CMK (cell line): ENCODE measurements around the gene KREMEN2.

ENCODE experiments used
- DNase-seq: peaks from one replicate; pipeline ENCODE4 v3.0.0-alpha.2; 2010; ENCODE audit warnings: low read depth

KREMEN2 gene

DNA sequence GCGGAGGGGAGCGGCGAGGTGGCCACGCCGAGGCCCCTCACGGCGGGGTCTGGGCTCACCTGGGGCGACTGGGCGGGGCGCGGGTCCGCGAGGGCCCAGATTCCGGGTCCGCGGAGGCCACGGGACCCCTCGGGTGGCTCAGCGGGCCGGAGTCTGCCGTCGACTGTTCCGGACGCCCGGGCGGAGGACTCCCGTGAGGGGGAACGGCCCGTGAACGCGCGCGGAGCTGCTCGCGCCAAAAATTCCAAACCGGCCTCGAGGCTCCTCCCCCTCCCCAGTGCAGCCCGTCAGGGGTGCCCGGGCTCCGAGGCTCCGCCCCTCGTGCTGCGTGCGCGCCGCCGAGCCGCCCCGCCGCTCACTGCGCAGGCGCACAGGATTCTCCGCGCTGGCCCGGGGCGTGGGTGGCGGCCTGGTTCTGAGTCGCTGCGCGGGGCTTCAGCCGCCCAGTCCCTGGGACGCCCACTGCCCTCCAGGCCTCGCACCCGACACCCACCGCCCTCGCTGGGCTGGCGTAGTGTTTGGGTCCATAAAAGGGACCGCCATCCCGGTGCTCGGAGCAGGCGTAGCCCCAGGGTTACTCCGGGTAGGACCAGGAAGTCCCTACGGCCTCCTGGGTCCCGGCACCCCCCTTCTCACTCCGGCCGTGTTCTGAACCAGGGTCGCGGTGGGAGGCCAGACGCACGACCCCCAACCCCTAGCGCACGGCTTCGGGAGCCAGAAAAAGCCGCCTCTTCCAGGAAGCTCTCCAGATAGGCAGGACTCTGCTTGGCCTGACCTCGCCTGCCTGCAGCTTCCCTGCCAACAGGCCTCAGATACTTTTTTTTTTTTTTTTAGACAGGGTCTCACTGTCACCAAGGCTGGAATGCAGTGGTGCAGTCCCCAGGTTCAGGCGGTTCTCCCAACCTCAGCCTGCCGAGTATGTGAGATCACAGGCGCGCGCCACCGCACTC, 16.4 kb downstream of the KREMEN2 start, which contains the start of gene PKMYT1:
Gene PKMYT1 (minus strand): TSS at position 220 of the 950 bp plus-strand sequence. CDS start 789 bp downstream, outside the sequence.
- peak; percentile 70 for DNase-seq

DNA sequence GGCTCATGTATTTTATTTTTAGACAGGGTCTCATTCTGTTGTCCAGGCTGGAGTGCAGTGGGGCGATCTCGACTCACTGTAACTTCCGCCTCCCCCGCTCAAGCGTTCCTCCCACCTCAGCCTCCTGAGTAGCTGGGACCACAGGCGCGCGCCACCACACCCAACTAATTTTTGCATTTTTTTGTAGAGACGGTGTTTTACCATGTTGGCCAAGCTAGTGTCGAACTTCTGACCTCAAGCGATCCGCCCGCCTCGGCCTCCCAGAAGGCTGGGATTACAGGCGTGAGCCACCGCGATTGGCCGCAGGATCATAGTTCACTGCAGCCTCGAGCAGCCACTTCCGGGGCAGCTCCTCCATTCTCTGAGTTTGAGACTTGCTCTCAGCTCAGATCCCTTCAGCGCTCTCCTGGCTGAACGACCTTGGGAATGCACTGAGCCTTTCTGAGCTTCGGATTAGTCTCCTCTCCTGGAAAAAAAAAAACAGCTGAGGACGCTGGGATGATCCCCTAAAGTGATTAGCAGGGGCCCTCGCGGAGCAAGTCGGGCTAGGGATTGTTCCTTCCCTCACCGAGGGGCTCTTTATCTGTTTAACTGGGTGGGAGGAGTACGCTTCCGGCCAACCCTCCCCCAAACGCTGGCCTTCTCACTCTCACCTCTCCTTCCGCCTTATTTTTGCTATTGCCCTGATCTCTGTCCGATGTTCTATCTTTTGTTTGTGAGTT, 17.3 kb downstream of the KREMEN2 start:
- peak; percentile 62 for DNase-seq

DNA sequence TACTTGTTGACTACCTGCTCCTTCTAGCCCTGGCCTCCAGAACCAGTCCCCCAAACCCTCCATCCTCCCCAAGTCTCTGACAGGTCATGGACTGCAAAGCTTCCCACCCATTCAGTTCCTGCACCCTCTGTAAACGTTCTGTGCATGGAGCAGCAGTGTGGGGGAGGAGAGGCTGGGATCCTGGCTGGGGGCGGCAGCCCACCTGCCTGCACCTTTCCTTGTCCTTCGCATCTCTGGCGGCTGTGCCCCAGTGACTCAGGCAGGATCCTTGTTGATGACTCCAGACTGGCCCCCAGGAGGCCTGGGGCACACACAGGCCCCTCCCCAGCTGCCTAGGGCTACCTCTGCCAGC, 17.8 kb downstream of the KREMEN2 start:
- no peak for DNase-seq

DNA sequence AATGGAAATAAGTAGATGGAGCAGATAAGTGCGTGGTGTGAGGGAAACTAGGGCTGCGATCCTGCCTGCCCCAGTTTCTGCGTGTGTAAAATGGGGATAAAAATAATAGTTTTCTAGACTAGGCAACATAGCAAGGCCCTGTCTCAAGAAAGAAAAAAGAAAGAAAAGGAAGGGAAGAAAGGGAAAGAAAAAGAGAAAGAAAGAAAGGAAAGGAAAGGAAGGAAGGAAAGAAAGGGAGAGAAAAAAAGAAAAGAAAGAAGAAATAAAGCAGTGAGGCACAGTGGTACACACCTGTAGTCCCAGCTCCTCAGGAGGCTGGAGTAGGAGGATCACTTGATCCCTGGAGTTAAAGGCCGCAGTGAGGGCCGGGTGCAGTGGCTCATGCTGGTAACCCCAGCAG, 18.3 kb downstream of the KREMEN2 start:
- DNase-seq: no peak

DNA sequence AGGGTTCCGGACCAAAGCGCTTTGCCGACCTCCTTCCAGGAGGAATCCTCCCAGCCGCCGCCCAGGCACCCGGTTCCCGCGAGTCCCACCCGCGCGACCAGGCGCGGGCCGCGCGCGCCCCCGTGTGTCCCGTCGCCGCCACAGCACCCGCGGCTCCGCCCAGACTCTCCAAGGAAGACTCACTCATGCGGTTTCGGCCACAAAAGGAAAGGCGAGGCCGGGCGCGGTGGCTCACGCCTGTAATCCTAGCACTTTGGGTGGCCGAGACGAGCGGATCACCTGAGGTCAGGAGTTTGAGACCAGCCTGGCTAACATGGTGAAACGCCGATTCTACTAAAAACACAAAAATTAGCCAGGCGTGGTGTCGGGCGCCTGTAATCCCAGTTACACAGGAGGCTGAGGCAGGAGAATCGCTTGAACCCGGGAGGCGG, 19.6 kb downstream of the KREMEN2 start:
- no peak for DNase-seq

DNA sequence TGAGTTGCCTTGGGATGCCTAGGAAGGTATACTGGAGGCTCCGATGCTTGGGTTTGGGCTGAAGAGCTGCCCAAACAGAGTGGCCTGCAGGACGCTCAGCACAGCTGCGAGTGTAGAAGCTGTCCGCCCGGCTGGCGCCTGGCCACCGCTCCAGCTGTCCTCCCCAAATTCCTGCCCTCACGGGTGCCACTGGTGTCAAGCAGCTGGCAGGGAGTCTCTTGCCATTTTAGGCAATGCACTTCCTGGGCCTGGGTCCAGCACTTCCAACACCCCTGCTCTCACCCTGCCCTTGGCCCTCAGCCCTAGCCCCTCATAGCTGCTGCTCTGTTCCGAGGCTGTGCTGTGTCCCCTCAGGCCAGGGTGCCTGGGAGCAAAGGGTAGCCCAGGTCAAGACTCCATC, 21.4 kb downstream of the KREMEN2 start:
- DNase-seq: no peak

DNA sequence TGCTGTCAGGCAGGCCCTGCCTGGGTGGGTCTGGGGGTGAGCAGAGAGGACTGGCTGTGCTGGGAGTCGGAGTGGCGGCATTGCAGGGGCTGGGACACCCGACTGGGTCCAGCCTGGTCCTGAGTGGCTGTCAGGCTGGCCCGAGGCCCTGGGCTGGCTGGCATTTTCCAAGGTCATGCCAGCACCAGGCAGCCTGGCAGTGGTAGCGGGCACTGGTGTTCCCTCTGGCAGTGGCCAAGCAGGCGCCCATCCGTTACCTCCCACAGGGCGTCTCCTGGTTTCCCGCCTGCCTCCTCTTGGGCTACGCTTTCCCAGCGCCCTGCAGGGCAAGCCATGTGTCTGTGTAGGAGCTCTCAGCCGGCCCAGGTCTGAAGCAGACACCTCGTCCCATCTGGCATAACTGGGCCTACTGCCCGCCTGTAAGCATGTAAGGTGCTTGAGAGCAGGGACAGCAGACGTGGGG, 21.8 kb downstream of the KREMEN2 start:
- no peak for DNase-seq

DNA sequence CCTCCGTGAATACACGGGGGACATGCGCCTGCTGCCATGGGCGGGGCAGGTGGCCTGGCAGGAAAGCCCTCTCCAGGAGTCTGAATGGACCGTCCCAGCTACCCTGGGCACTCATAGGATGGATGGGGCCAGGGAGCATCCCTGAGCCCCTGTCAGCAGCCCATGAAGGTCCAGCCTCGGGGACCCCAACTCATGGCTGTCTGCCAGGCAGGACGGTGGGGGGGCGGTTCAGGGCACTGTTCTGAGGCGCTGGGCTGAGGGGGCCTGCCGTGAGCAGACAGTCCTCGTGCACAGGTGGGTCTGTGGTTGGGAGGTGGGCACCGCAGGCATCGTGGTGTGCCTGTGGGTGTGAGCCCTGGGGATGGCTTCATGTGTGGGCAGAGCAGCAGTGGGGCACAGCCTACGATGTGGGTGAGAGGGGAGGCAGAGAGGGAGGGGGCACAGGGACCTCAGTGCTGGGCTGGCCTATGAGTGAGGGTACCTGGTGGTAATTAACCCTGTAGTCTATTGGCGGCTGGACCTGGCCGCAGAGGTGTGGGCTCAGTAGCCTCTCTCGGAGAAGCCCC, 22.6 kb downstream of the KREMEN2 start:
- DNase-seq: no peak

DNA sequence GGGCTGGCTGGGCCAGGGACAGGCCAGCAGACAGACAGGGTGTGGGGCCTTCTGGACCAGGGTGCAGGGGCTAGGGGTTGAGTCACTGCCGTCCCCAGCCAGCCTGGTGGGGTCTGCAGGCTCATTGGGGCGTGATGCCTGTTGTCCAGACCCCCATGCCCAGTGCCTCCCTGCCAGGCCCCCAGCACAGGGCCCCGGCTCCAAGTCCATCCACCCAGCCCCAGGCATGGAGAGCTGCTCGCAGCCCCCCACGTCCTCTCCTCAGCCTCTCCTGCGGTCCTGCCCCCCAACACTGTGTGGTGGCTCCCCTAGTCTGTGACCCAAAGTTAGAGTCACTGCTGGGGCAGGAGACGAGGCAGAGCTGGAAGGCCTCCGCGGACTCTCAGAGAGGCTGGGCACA, 23.2 kb downstream of the KREMEN2 start:
- no peak for DNase-seq

DNA sequence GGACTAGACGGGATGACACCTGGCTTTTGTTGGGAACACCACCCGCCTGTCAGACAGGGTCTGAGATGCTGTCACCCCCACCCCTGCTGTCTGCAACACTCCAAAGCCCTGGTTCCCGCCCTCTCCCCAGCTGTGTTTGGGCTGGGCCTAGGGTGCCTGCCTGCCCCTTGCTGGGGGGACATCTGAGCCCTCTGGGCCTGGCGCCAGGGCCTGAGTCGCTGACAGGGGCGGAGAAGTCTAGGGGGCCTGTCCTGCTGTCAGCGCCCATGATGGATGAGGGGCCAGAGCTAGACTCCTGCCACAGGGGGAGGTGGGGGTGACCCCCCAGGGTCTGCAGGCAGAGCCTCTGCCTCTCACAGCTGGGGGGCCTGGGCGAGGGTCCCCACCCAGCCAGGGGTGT, 23.8 kb downstream of the KREMEN2 start:
- no peak for DNase-seq

DNA sequence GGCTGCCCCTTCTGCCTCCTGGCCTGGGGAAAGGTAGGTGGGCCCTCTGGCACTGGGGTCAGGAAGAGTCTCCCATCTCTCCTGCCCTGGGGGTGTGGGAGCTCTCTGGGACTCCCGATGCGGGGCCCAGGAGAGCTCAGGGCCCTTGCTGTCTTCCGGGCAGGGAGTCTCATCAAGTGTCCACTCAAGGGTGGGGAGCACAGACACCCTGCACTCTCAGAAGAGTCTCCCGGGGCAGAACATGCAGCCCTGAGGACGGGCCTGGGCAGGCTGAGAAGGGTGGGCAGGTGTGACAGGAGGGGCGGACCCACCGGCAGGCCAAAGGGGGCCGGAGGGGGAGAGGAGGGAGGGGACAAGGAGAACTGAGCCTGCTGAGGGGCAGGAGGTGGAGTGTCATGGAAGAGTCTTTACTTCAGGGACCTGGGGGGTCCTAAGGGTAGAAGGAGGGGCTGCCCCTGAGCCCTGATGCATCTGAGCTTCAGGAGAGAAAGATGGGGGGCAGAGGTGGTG, 24.6 kb downstream of the KREMEN2 start:
- no peak for DNase-seq

DNA sequence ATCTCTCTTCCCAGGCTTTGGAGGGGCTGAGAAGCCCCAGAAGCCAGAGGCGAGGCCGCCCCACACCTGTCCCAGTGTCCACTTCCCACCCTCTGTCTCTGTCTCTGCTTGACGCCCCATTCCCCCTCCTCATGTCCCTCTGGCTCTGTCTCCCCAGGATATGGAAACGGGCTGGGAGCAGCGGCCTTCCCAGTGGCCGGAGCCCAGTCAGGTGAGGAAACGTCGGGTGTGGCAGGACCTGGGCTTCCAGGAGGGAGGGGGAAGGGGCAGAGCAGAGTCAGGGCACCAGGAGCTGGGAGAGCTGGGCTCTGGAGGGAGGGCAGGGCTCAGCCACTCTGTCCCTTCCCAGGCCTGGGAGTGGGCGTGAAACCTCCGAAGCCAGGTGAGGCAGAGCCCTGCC, 26.8 kb downstream of the KREMEN2 start:
- DNase-seq: no peak

DNA sequence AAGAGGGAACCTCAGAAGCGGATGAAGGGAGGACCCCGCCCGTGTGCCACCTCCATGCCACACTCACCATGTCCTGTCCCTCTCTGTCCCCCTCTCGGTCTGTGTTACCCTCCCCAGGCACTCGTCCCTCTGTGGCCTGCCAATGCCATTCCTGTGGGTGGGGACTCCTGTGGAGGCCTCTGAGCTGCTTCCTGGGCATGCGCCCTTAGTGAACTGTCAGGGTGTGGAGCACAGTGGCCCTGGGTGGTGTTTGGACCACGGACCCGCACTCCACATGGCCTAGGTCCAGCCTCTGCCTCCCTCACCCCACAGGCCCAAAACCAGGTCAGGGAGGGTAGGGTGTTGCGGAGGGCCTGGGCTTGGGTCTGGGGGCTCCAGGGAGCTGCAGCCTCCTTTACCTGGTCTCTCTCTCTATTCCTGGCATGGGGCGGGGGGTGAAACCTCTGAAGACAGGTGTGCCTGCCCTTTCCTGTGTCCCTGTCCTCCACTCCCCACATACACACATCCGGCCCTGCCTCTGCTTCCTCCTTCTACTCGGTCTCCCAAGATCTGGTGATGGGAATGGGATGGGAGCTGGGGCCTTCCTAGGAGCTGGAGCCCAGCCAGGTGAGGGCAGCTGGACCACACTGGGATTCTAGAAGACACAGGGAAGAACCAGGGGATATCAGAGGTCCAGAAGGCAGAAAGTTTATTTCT, 27.6 kb downstream of the KREMEN2 start:
- no peak for DNase-seq

DNA sequence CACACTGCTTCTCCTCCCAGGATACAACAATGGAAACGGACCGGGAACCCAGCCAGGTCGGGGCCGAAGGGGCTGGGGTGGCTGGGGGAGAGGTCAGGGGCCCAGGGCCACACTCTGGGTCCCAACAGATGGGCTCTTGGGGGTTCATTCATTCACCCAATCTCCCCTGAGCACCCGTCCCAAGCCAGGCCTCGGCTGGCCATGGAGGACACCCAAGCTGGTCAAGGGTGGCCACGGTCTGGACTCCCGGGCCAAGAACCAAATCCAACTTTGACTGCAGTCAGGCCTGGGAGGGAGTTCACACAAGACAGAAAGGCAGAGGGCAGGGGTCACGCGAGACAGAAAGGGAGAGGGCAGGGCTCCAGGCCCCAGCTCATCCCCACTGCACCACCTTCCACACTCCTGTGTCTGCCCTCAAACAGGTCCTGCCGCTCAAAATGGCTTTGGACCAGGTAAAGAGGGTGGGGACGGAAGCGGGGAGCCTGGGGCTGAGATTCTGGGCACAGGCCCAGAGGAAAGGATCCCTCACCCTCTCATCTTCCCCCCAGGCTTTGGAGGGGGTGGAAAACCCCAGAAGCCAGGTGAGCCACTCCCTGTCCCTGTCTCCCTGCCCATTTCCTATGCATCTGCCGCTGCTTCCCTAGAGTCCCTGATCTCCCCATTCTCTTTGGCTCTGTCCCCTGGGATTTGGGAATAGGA, 28.5 kb downstream of the KREMEN2 start:
- DNase-seq: no peak

DNA sequence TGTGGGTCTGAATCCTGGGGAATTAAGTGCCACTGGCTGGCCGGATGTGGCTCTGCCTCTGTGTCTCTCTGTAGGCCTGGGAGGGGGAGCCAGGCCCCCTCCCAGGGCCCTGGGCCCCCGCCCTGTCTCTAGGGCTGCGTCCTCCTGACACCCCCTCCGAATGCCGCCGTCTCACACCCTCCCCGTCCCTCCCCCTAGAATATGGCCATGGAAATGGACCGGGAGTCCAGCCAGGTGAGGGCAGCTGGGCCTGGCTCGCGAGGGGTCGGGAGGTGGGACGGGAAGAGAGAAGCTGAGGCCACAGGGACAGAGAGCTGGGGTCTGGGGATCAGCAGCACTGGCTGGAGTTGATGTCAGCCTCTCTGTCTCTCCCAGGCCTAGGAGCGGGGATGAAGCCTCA, 32.2 kb downstream of the KREMEN2 start:
- DNase-seq: no peak

DNA sequence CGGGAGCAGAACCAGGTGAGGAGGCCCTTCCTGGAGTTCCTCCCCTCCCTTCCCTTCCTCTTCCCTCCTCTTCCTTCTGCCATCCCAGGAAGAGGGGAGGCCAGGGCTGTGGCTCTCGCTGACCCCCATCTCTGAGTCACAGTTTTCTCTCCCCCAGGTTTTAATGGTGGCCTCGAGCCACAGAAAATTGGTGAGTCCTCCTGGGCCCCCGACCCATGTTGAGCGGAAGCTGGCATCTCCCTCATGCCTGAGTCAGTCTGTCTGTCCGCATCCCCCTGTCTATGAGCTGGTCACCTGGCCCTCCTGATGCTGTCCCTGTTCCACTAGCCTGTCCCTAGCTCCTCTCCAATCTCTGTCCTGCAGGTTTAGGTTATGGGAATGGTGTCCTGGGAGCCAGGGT, 35.9 kb downstream of the KREMEN2 start:
- no peak for DNase-seq

DNA sequence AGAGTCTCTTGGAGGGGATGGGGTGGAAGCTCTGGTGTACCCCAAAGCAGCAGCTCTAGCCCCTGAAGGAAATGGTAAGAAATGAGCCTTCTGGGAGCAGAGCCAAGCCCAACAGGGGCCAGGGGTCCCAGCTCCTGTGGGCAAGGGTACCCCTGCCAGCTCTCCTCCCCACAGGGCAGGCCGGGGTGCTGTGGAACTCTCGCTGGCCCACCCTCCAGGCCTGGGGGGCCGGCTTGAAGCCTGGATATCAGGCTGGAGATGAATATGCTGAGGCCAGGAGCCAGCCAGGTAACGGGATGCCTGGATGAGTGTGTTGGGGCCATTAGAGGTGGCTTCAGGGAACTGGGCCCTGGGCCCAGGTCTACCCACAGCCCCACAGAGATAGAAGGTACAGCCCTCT, 36.5 kb downstream of the KREMEN2 start:
- no peak for DNase-seq

DNA sequence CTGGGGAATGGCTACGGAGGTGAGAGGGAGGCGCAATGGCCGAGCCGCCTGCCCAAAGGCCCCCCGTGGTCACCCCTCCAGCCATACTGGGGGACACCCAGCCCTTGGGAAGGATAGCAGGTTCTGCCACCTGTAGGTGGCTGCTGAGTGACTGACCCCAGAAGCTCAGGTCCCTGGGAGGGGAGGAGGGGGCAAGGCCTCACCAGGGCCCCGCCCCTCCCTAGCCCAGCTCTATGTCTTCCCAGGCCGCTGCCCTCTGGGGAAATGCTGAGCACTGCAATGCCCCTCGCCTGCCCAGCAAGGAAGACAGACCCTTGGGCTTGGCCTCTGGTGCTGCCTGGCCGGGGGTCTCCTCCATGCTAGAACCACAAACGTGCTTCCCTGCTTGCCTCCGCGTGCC, 37.2 kb downstream of the KREMEN2 start:
- no peak for DNase-seq

DNA sequence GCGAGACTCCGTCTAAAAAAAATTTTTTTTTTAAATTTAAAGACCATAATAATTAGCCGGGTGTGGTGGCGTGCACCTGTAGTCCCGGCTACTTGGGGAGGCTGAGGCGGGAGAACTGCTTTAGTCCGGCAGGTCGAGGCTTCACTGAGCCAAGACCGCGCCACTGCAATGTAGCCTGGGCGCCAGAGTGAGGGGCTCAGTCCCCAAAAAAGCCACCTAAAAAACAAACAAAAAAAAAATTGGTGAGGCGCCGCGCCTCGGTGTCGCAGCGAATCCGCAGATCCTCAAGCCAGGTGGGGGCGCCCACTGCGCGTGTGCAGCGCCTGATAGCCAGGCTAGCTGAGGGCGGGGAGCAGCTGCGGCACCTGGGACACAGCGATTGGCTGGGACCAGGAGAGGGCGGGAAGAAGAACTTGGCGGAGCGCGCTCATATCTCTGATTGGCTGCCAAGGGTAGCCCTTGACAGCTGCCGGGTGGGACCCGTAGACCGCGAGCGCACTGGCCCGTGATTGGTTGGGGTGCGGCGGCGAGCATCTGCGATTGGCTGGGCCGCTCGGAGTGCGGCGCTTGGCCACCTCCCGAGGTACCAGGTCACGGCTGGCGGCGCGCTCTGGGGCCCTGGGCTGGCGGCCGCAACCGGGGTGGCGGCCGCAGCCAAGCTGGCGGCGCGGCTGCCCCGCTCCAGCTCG, 39.7 kb downstream of the KREMEN2 start:
- peak; percentile 100 for DNase-seq

DNA sequence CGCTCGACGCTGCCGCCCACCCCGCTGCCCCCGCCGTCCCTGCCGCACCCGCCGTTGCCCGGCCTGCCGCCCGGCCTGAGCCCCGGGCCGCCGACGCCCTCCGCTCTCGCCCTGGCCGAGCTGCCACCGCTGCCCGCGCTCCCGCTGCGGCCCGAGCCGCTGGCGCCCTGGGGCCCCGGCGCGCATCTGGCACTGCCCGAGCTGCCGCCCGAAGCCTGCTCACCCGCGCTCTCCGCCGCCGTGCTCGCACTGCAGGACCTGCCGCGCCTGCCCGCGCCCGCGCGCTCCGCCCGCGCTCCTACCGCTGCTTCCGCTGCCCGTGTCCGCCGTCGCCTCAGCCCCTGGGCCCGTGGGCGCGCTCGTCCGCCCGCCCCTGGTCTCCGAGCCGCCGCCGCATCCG, 40.2 kb downstream of the KREMEN2 start:
- no peak for DNase-seq

DNA sequence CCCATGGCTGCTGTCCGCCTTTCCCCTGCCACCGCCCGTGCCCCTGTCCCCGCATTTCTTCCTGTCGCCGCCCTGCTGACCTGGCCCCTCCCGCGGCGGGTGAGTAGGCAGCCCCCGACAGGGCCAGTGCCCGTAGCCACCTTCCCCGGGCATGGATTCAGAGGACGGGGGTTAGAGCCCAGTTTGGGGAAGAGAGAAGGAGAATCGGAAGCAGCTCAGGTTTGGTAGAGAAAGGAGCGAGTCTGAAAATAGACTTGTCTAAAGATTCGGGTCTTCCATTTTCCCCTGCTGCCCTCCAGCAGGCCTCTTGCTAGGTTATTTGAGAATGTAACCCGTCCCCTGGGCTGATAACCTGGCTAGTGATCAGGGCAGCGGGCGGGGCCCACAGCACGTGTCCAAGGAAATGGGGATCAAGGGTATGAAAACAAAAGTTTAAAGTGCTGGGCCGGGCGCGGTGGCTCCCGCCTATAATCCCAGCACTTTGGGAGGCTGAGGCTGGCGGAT, 40.8 kb downstream of the KREMEN2 start:
- no peak for DNase-seq
